ENCODE data around the gene C11orf68. TPM values are rescaled to one million over a fixed set of nuclear protein-coding genes. Genes with fewer than 3 reads are reported as not detected.
A peak's percentile ranks its signal among the peaks of the same experiment; 100 is the strongest.

Gene C11orf68
- total and polyA plus RNA-seq, 2 experiments from 2014 or later, result 16.8 to 23.2 TPM

DNA sequence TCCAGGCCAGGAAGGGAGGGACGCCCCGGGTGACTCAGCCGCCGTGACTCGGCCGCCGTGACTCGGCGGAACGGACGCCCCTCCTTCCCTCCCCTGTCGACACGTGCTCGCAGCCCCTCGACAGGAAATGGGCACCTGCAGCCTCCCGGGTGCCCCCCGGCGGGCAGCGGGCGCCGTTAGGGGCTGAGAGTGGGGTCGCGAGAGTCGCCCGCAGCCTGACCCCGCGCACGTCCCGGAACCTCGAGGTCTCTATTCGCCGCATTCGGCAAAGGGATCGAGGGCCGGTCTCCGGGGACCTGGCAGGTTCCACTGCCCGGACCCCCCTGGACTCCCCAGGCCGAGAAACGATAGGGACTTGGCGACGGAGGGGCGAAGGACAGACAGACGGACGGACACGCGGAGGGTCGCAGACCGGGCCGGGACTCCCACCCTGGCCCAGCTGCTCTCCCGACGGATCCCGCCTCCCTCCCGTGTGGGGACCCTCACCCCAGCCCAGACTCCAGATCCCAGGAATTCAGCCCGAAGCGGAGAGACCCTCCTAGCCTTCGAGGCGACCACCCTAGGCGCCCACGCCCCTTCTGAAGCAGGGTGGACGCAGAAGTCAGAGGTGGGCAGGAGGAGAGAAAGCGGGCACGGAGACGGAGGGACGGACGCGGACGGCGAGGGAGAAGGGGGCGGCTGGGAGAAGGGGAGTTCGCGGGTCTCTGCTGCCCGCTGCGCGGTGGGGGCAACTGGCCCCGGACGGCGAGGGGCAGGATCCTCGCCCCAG is 19.3 kb downstream of the C11orf68 start:
- Histone ChIP-seq H3K4me3 (peak overlapping the region; percentile 74), H3K27ac (ENCODE audit: low read depth) (no peak overlapping the region), H3K4me1 (ENCODE audit: insufficient read depth) (peaks cover 8% of the 10 kb centered on the region), H3K79me2 (replicated peaks; ENCODE audit: insufficient read depth) (no peaks in the 10 kb centered on the region), H3K9me2 (ENCODE audit: insufficient read depth) (no peaks in the 10 kb centered on the region), H3K4me2 (peak overlapping the region; percentile 85), H2AFZ (peak overlapping the region; percentile 94), H4K20me1 (replicated peaks; ENCODE audit: insufficient read depth) (no peaks in the 10 kb centered on the region), H3F3A (replicated peaks; ENCODE audit: low read depth) (peaks cover 16% of the 10 kb centered on the region), H3K27me3 (ENCODE audit: insufficient read depth) (peaks cover 56% of the 10 kb centered on the region), H3K36me3 (ENCODE audit: insufficient read depth) (no peaks in the 10 kb centered on the region)
- DNase-seq (ENCODE audit: low spot score) (peak; percentile 67), ATAC-seq (peak; percentile 21)
- H3K27me3 Mint-ChIP-seq (ENCODE audit: insufficient read depth, low read depth, poor library complexity), result peaks cover 54% of the 10 kb centered on the region
- no peak for TF ChIP-seq STAT1 (IDR thresholded peaks at IDR 0.05; ENCODE audit: unreplicated experiment)
- TF ChIP-seq EZH2 (IDR thresholded peaks at IDR 0.05; ENCODE audit: low read depth, unreplicated experiment), result peak; percentile 65
- TF ChIP-seq ZNF331 (CRISPR knock-in tag; IDR thresholded peaks at IDR 0.05; ENCODE audit: low read depth), result no peak
- TF ChIP-seq ETS1 (IDR thresholded peaks at IDR 0.05), result 0 out of 2 replicates have a peak, but pooled peaks have one; percentile 29
- no peak for TF ChIP-seq NANOG (IDR thresholded peaks at IDR 0.05; ENCODE audit: borderline replicate concordance)
- no peak for TF ChIP-seq CREB1 (CRISPR knock-in tag; IDR thresholded peaks at IDR 0.05; ENCODE audit: low read depth)
- peak; percentile 13 for TF ChIP-seq REST (IDR thresholded peaks at IDR 0.05; ENCODE audit: unreplicated experiment)
- no peak for TF ChIP-seq ZNF462 (CRISPR knock-in tag; IDR thresholded peaks at IDR 0.05)
- H3K27ac Mint-ChIP-seq, result no peak overlapping the region
- H3K4me3 Mint-ChIP-seq, result peak overlapping the region; percentile 74
- H3K36me3 Mint-ChIP-seq (ENCODE audit: low read depth), result peaks cover 4% of the 10 kb centered on the region; the same call in 1 of the 3 replicates
- peaks cover 2% of the 10 kb centered on the region; the same call in 1 of the 3 replicates for H3K9me3 Mint-ChIP-seq
- peaks cover 7% of the 10 kb centered on the region; the same call in 2 of the 3 replicates for H3K4me1 Mint-ChIP-seq
